Dedifferentiated amniotic fluid mesenchymal stem cell (primary cell): ENCODE data around the gene LRRC36.

Source experiments
- DNase-seq: peaks from one replicate; pipeline ENCODE4 v3.0.0-alpha.2; 2016; ENCODE audit errors: extremely low spot score

LRRC36 gene

GRCh38 chr16:67424261-67424615 lies 97.6 kb downstream of the LRRC36 start:
- DNase-seq = no peak

GRCh38 chr16:67425061-67425460 lies 98.4 kb downstream of the LRRC36 start:
- no peak for DNase-seq

GRCh38 chr16:67425580-67425979 lies 99.0 kb downstream of the LRRC36 start:
- DNase-seq = no peak

DNA sequence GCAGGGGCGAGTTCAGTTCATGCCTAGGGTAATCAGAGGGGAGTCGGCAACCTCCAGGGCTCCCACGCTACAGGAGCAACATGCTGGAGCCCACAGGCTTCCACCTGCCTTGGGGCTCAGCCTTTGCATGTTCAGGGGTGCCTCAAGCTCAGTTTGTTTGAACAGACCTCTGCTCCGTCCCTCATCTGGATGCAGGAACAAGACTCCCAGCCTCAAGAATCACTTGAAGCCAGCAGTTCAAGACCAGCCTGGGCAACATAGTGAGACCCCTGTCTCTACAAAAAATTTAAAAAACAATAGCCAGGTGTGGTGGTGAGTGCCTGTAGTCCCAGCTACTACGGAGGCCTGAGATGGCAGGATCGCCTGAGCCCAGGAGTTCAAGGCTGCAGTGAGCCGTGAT lies 99.4 kb downstream of the LRRC36 start:
- DNase-seq = no peak

DNA sequence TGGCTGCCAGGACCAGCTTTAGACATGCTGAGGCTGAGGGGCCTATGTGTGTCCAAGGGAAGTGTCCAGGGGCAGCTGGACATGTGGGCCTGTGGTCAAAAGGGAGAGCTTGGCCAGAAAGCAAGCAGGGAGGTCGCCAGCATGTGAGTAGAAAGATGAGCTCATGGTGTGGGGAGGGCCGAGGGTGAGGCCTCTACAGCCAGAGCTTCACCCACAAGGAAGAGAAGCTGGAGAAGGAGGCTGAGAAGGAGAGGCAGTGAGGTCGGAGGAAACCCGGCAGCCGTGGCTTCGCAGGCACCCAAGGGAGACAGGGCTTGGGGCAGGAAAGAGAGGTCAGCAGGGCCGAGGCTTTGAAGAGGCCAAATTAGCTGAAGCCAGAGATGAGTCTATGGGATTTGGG lies 100.3 kb downstream of the LRRC36 start:
- no peak for DNase-seq

DNA sequence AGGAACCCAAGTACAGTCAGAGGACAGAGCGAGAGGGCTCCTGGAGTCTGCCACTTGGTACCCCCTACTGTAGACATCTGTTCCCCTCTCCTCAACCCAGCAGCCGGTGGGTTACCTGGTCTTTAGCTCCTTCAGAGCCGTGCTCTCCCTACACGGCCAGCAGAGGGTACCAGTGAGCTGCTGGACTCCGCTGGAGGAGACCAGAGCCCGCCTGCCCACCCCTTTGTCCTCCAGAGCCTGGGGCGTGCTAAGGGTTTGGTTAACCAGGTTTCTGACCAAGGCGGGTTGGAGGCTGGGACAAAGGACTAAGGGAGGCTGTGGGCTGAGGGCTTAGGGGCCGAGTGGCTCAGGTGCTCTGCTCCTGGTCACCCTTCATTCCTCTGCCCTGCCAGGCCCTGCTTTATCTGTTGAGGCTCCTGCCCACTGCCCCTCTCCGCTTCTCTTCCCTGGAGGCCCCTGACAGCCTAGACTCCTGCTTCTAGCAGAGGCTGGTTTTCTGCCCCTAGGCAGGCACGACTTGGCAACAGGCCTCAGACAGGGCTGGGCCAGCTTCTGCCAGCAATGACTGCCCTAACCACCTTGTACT lies 101.6 kb downstream of the LRRC36 start:
- peak; percentile 36 for DNase-seq

GRCh38 chr16:67429053-67429798 lies 102.6 kb downstream of the LRRC36 start:
- DNase-seq = no peak

DNA sequence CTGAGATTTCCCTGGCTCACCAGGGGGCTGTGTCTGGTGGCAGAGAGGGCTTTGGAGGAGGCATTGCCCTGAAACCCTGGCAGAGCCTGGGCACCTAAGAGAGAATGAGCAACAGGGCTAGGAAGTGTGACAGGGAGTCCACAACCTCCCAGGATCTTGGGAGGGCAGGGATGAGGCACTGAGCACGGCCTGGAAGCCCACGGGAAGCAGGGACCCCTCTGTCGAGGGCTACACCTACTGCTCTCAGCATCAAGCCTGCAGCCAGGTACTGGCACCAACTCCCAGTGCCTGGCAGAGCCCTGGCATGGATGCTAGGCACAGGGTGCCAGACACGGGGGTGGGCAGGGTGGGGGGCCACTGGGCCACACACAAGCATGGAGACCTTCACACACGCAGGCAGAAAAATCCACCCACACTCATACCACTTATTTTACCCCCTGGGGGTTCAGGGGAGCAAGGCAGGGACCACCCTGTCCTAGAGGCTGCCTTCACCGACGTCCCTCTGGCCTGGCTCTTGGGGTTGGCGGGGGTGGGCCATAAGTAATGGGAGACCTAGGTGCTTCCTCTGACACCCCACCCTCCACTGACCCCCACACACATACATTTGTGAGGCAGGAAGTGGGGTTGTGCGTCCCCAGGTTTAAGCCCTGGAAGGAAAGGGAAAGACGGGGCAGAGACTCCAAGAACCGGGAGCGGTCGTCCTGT lies 103.3 kb downstream of the LRRC36 start:
- no peak for DNase-seq

DNA sequence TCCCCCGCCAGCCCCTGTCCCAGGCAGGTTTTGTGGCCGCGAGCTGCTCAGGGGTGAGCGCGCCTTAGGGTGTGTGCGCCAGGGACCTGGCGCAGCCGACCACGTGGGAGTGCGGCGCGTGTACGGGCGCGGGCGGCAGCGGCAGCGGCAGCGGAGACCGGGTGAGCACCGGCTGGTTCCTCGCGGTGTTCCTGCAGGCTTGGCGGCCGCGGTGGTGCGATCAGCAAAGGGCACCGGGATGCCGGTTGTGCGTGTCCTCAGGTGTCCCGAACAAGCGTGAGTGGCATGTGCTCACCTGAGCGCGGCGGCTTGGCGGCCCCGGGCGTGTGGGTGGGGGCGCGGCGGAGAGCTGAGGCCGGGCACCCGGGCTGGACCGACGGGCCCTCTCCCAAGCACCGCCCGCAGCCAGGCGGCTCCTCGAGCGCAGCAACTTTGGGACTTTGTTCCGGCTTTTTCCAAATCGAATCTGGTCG lies 103.9 kb downstream of the LRRC36 start:
- DNase-seq = no peak

- DNase-seq = no peak
Measured at GRCh38 chr16:67430977-67431774, 104.6 kb downstream of the LRRC36 start, which contains the start of gene HSD11B2. TSS of gene HSD11B2 (plus strand) at chr16:67431121. CDS start at chr16:67431249, 128 bp downstream.

GRCh38 chr16:67431775-67432505 lies 105.3 kb downstream of the LRRC36 start:
- no peak for DNase-seq

DNA sequence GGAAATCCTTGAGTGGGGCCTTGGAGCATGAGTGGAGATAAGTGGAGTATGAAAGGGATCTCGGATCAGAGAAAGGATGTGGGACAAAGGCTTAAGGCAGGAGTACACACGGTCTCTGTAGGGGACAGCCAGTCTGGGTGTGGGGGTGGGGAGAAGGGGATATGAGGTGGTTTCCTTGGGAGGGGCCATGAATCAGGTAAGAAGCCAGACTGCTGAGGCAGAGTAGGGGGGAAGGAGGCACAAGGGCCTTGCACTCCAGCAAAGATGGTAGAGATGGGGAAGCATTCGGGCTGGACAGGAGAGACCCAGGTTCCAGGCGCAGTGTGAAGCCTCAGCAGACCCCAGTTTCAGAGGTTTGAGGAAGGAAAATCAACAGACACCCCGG lies 105.9 kb downstream of the LRRC36 start:
- no peak for DNase-seq

DNA sequence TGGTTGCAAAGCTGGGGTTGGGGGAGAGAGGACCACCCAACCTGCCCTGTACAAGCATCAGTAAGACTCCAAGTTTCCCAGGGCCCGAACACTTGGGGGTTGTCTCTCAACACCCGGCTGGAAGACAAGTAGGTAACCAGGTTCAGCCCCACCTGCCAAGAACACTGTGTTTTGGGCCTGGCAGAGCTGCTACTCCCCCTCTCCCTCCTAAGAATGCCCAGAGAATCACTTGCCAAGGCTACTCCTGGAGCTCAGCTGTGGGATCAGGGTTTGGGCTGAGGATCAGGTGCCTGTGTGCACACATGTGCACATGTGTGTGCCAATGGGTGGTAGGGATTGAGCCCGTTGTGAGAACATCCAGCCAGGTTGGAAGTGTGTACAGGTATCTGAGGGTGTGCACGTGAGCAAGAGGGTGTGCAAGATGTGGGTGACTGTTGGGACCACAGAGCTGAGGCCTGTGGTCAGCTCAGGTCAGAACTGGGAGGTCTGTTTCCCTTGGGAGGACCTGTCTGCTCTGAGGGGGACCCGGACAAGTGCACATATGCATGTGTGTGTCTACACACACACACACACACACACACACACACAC lies 106.6 kb downstream of the LRRC36 start:
- no peak for DNase-seq
